Measurements from ENCODE around the gene NINL. TPM values are rescaled to one million over a fixed set of nuclear protein-coding genes. Genes with fewer than 3 reads are reported as not detected.

The NINL gene
- total RNA-seq, 2 experiments from 2014 or later: 2.5 to 2.8 TPM

DNA sequence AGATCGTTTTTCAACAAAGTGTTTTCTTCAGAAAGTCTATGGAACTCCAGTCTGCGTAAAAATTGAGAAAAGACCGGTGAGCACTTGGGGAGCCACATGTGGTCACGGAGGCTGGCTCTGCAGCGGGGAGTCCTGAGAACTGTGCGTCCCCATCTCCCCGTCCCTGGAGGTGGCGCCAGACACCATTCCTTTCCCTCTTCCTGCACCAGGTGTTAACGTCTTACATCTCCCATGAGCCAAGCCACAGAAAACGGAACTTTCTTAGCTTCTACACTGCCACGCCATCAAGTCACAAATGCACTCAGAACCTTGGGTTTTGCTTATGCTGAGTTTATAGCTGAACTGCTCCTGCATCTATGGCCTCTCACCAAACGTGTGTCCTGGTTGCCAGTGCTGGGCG lies 115.3 kb downstream of the NINL start:
- Mint-ChIP-seq H3K36me3 (ENCODE audit: low read depth) (no peaks in the 10 kb centered on the region), H3K27me3 (no peaks in the 10 kb centered on the region), H3K4me1 (no peaks in the 10 kb centered on the region), H3K27ac (no peak overlapping the region), H3K9me3 (no peaks in the 10 kb centered on the region), H3K4me3 (no peak overlapping the region)
- CTCF ChIA-PET: interaction anchor here (1.1 kb wide), 1 partner anchor 31 kb away, joined by 4 read pairs; no protein-coding TSS in a partner anchor
- POLR2A ChIA-PET: no interaction called here
- peak; percentile 44 for DNase-seq

DNA sequence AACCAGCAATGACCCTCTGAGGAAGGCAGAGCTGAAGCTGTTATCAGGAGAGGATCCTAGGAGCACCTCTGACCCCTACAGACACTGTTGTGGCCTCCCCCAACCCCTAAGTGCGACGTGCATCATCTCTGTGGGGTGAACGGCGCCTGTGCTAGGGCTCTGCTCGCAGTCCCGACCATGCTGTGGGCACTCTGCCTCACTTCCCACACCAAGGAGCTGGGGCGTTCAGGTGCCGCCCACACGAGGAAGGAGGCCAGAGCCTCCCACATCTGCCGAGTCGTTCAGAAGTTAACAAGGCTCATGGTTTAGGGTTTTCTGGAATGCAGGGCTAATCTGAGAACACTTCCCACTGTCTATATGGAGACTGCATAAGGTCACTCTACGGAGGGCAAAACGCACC lies 115.8 kb downstream of the NINL start:
- ChIA-PET POLR2A (no interaction called here), CTCF (no interaction called here)
- no peaks in the 10 kb centered on the region for H3K9me3 Mint-ChIP-seq
- H3K27me3 Mint-ChIP-seq: no peaks in the 10 kb centered on the region
- DNase-seq: no peak
- no peak overlapping the region for H3K27ac Mint-ChIP-seq
- no peaks in the 10 kb centered on the region for H3K36me3 Mint-ChIP-seq (ENCODE audit: low read depth)
- no peak overlapping the region for H3K4me3 Mint-ChIP-seq
- H3K4me1 Mint-ChIP-seq: no peaks in the 10 kb centered on the region

DNA sequence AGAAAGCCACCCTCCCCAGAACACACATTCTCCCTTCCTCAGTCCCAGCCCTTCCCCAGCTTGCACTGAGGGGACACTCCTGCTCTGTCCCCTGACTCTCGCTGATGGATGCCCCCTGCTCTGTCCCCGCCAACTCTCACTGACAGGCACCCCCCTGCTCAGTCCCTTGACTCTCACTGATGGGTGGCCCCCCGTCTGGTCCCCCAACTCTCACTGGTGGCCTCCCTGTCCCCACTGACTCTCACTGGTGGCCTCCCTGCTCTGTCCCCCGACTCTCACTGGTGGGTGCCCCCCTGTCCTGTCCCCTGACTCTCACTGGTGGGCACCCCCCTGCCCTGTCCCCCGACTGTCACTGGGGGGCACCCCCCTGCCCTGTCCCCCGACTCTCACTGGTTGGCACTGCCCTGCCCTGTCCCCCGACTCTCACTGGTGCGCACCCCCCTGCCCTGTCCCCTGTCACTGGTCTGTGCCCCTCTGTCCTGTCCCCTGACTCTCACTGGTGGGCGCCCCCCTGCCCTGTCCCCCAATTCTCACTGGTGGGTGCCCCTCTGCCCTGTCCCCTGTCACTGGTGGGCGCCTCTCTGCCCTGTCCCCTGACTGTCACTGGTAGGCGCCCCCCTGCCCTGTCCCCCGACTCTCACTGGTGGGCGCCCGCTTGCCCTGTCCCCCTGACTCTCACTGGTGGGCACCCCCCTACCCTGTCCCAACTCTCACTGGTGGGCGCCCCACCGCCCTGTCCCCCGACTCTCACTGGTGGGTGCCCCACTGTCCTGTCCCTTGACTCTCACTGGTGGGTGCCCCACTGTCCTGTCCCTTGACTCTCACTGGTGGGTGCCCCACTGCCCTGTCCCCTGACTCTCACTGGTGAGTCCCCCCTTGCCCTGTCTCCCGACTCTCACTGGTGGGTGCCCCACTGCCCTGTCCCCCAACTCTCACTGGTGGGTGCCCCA lies 116.9 kb downstream of the NINL start:
- H3K4me3 Mint-ChIP-seq: no peak overlapping the region
- no peaks in the 10 kb centered on the region for H3K27me3 Mint-ChIP-seq
- ChIA-PET CTCF (no interaction called here), POLR2A (no interaction called here)
- DNase-seq: no peak
- no peaks in the 10 kb centered on the region for H3K4me1 Mint-ChIP-seq
- no peak overlapping the region for H3K27ac Mint-ChIP-seq
- no peaks in the 10 kb centered on the region for H3K9me3 Mint-ChIP-seq
- H3K36me3 Mint-ChIP-seq (ENCODE audit: low read depth): no peaks in the 10 kb centered on the region

DNA sequence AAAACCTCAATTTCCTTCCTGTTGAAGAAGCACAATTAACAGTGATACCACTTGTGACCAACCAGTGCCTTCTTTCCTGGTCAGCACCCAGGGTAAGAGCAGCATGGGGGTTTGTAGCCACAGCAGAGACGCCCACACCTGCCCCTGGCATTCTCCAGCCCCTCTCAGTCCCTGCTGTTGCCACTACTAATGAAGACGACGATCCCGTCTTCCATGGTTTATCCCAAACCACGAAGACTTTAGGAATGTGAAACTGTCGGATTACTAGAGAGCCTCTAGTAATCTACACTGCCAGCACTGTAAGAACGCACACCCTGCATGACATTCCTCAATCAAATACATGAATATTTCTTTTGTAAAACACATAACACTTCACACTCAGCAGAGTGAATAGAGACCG lies 117.9 kb downstream of the NINL start:
- H3K9me3 Mint-ChIP-seq: no peaks in the 10 kb centered on the region
- H3K4me3 Mint-ChIP-seq: no peak overlapping the region
- ChIA-PET CTCF (no interaction called here), POLR2A (no interaction called here)
- no peaks in the 10 kb centered on the region for H3K27me3 Mint-ChIP-seq
- H3K36me3 Mint-ChIP-seq (ENCODE audit: low read depth): no peaks in the 10 kb centered on the region
- no peak overlapping the region for H3K27ac Mint-ChIP-seq
- DNase-seq: no peak
- no peaks in the 10 kb centered on the region for H3K4me1 Mint-ChIP-seq

DNA sequence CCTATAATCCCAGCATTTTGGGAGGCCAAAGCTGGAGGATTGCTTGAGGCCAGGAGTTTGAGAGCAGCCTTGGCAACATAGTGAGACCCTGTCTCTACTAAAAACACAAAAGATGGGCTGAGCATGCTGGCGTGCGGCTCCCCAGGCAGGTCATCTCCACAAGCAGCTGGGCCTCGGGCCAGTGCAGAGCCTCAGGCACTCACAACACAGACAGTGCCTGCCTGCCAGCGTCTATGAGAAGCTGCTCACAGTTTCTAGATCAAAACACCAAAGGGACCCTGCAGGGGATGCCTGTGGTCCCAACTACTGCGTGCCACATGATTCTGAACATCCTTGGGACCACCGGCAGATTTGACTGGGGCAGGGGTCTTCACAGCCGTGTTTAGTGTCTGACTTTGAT lies 118.5 kb downstream of the NINL start:
- no peak for DNase-seq
- Mint-ChIP-seq H3K4me3 (no peak overlapping the region), H3K36me3 (ENCODE audit: low read depth) (no peaks in the 10 kb centered on the region)

DNA sequence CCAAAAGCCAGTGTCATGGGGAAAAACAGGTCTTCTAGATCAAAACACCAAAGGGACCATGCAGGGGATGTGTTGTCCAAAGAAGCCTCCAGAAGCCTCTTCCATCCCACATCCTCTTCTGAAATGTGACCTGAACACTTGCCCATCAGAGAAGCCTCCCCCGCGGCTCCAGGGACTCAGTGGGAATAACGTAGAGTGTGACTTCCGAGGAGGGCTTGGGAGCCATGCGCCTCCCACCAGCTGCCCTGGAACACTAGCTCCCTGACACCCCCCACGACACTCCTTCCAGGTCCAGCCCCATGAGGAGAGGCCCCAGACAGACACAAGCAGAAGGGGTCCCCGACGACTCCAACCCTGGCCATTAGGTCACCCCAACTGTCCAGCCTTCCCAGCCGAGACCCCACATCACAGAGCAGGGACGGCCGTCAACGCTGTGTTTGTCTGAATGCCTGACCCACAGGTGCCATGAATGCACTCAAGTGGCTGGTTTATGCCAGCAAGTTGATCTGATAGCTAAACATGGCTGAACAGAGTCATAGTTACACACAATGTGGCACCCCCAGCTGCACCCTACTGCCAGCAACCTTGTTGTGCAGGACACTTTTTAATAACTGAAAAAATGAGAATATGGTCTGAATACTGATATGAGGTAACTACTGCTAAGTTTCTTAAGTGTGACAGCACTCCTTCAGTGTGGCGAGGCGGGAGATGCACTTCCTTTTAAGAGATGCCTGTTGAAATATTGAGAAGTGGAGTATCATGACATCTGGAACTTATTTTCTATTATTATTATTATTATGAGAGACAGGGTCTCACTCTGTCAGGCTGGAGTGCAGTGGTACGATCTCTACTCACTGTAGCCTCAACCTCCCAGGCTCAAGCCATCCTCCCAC lies 119.8 kb downstream of the NINL start:
- POLR2A ChIA-PET: no interaction called here
- Mint-ChIP-seq H3K27ac (no peak overlapping the region), H3K36me3 (ENCODE audit: low read depth) (no peaks in the 10 kb centered on the region), H3K4me3 (no peak overlapping the region), H3K27me3 (no peaks in the 10 kb centered on the region), H3K9me3 (no peaks in the 10 kb centered on the region), H3K4me1 (no peaks in the 10 kb centered on the region)
- no peak for DNase-seq
- CTCF ChIA-PET: interaction anchor here (1.1 kb wide), 1 partner anchor 9 kb away, joined by 3 read pairs; no protein-coding TSS in a partner anchor

More for the DNA sequence above, 118.5 kb downstream of the NINL start:
- Mint-ChIP-seq H3K9me3 (no peaks in the 10 kb centered on the region), H3K4me1 (no peaks in the 10 kb centered on the region), H3K27ac (no peak overlapping the region), H3K27me3 (no peaks in the 10 kb centered on the region)
- CTCF ChIA-PET: no interaction called here
- POLR2A ChIA-PET: no interaction called here

DNA sequence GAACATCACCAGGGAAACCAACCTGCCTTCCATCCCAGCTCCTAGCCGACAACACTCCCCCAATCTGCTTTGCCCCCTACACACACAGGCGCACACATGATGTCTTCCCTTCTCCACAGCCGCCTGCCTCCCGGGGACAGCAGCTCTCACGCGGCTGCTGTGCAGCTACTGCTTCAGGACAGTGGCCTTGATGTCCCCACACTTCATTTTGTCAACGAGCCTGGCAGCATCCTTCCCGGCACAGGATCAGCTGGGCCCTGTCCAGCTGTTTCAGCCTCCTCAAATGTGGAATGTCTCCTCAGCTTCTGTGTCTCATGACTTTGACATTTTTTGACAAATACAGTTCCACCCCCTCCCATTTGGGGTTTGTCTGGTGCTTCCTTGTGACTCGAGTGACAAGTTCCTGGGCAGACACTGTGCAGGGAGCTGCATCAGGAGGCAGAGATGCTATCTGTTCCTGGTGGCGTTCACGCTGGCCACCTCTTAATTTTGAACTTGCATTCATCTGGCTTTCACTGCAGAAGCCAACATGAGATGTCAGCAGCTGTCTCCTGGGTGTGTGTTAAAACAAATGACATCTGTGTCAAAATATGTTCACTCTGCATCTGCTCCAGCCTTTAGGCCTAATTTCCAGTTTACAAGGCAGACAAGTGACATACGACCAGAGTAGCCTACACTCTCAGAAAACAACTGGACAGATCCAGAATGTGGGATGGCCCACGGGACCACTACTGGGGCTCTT lies 120.7 kb downstream of the NINL start:
- ChIA-PET POLR2A (no interaction called here), CTCF (interaction anchor here (1.1 kb wide), 1 partner anchor 10 kb away, joined by 3 read pairs; no protein-coding TSS in a partner anchor)
- Mint-ChIP-seq H3K4me1 (no peaks in the 10 kb centered on the region), H3K36me3 (ENCODE audit: low read depth) (no peaks in the 10 kb centered on the region), H3K27me3 (no peaks in the 10 kb centered on the region), H3K4me3 (no peak overlapping the region), H3K27ac (no peak overlapping the region), H3K9me3 (no peaks in the 10 kb centered on the region)
- DNase-seq: no peak

DNA sequence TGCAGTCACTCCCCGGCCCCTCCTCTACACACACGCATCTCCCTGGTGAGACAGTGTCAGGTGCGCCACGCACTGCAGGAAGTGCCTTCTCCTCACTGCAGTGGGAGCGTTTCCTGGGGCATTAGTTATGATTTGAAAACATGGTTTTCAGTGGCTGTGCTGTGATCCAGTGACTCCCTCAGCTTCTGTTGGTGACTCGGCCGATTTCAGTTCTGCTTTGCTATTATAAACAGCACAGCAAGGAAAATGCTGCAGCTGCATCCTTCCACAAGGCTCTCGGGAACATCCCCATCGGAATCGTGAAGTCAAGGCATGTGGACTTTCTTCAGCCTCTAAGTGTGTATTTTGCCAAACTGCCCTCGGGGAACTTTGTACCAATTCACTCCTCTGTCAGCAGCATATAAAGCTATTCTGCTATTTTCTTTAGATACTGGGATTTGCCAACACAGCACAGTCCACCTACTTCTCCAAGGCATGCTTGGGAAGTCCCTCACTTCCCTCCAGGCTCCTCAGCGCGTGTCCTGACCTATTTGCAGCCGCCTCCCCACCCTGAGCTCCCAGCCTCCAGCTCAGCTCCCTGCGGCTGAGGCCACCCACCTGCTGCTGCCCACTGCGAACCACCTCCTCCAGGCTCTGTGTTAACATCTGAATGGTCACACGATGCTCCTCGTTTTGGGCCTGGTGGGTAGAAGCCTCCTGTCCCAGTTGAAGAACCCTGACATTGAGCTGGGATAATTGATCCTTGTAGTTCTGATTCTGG lies 123.4 kb downstream of the NINL start:
- Mint-ChIP-seq H3K27me3 (no peaks in the 10 kb centered on the region), H3K36me3 (ENCODE audit: low read depth) (no peaks in the 10 kb centered on the region), H3K9me3 (no peaks in the 10 kb centered on the region), H3K27ac (no peak overlapping the region), H3K4me1 (no peaks in the 10 kb centered on the region), H3K4me3 (no peak overlapping the region)
- no peak for DNase-seq
- ChIA-PET CTCF (no interaction called here), POLR2A (no interaction called here)

DNA sequence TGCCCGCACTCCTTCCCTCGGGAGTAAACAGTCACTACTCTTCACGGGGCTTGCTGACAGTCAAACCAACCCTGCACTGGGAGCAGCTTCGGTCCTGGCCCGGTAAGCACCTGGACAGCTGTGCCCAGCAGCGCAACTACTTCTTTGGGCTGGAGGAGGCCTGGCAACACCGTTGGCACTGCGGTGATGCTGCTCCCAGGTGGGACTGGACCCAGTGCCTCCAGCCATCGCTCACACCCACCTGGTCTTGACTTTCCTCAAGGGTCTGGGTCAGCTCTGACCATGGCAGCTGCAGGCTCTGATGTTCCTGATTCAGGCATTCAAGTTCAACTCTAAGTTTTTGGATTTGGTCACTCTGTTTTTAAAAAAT lies 124.1 kb downstream of the NINL start:
- no peaks in the 10 kb centered on the region for H3K4me1 Mint-ChIP-seq
- no peaks in the 10 kb centered on the region for H3K36me3 Mint-ChIP-seq (ENCODE audit: low read depth)
- no peak for DNase-seq
- ChIA-PET CTCF (no interaction called here), POLR2A (no interaction called here)
- H3K4me3 Mint-ChIP-seq: no peak overlapping the region
- no peak overlapping the region for H3K27ac Mint-ChIP-seq
- no peaks in the 10 kb centered on the region for H3K9me3 Mint-ChIP-seq
- H3K27me3 Mint-ChIP-seq: no peaks in the 10 kb centered on the region

DNA sequence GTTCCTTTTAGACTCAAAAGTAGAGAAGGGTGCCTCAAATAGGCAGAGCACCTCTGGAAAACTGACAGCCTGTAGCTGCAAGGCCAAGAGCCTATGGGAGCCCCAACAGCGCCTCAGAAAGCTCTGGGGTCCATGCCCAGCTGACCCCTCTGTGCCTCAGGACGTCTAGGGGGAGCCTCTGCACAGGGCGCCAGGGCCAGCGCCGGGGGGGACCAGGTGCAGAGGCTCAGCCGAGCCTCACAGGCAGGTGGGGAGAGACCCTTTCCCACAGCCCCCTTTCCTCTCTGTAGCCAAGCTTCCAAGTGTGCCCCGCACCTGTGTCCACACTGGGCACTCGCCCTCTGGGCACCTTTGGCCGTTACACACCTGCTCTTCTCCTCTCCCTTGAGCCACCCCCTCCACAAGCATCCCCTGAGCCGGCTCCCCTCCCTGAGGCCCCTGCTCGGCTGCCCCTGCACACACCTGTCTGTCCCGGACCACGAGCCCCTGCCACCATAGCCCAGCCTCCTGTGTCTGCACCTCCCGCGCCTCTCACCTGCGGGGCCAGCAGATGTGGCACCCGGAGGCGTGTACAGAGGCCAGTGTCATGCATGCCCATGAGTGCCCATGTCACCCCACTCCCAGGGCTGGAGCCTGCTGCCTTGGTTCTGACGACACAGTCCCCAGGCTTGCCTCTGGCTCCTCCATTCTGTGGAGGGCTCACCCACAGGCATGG lies 124.6 kb downstream of the NINL start:
- Mint-ChIP-seq H3K4me1 (no peaks in the 10 kb centered on the region), H3K27me3 (no peaks in the 10 kb centered on the region), H3K9me3 (no peaks in the 10 kb centered on the region), H3K4me3 (no peak overlapping the region), H3K27ac (no peak overlapping the region), H3K36me3 (ENCODE audit: low read depth) (no peaks in the 10 kb centered on the region)
- POLR2A ChIA-PET: no interaction called here
- no peak for DNase-seq
- CTCF ChIA-PET: no interaction called here

DNA sequence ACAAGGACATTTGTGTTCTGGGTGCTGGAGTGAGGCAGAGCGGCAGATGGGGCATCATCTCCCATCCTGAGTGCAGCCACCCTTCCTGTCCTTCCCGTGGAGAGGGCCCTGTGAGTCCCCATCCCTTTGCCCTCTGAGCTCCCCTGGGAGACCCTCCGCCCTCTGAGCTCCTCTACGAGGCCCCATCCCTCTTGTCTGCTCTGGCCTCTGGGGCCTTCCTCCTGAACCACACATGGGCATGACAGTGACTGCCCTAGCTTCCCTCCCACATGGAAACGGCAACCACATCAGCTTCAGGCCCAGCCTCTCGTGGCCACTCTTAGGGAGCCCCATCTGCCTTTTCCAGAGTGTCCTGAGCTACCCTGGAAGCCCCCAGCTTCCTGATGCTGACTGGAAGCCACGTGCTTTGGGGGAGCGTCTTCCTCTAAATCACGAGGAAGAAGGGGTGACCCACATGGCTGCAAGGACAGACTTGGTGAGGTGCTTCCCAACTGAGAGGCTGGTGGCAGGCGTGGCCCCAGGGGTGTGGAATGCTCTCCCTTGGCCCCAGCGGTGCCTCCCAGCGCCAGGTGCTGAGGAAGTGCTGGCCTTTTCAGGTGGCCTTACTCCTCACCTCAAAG lies 125.3 kb downstream of the NINL start:
- H3K27ac Mint-ChIP-seq: no peak overlapping the region
- no peaks in the 10 kb centered on the region for H3K4me1 Mint-ChIP-seq
- no peaks in the 10 kb centered on the region for H3K27me3 Mint-ChIP-seq
- no peaks in the 10 kb centered on the region for H3K36me3 Mint-ChIP-seq (ENCODE audit: low read depth)
- CTCF ChIA-PET: no interaction called here
- no peak for DNase-seq
- no peak overlapping the region for H3K4me3 Mint-ChIP-seq
- POLR2A ChIA-PET: no interaction called here
- H3K9me3 Mint-ChIP-seq: no peaks in the 10 kb centered on the region

All from activated CD4-positive, alpha-beta memory T cell treated with anti-CD3 and anti-CD28 coated beads, Interleukin-2, amount 10 ng/mL, durations not matched to agents 7 days and 5 days (primary cell).